HepG2 (cell line): ENCODE results near the gene SUN5. TPM values are rescaled to one million over a fixed set of nuclear protein-coding genes. Genes with fewer than 3 reads are reported as not detected.

Source experiments
- CREB3 ChIP-seq: sonication (generic); formaldehyde crosslinking; IDR thresholded peaks from 2 replicates; pipeline ENCODE4 v1.5.0; 2020; ENCODE audit warnings: missing genetic modification reagents
- CSRNP1 ChIP-seq: sonication (generic); formaldehyde crosslinking; IDR thresholded peaks from 2 replicates; pipeline ENCODE4 v1.8.1; 2023; ENCODE audit warnings: mild to moderate bottlenecking, missing genetic modification reagents
- HNF4G ChIP-seq, 2 experiments: sonication (generic) in 1 of 2; formaldehyde crosslinking in 1 of 2; IDR thresholded peaks; 2 replicates each; pipeline versions ENCODE4 v1.4.0 to v1.6.1; 2011 to 2020; ENCODE audit warnings: borderline replicate concordance in 2 of 2, low read depth in 2 of 2, mild to moderate bottlenecking in 2 of 2, low read length in 1 of 2, missing genetic modification reagents in 1 of 2, moderate library complexity in 1 of 2
- MEF2D ChIP-seq: sonication (generic); formaldehyde crosslinking; IDR thresholded peaks from 2 replicates; pipeline ENCODE4 v1.5.1; 2020; ENCODE audit warnings: mild to moderate bottlenecking, missing genetic modification reagents
- MYNN ChIP-seq: sonication (generic); formaldehyde crosslinking; IDR thresholded peaks from 2 replicates; pipeline ENCODE4 v1.4.0; 2020; ENCODE audit warnings: mild to moderate bottlenecking, low read depth, missing genetic modification reagents
- NR2F6 ChIP-seq, 2 experiments: IDR thresholded peaks; 2 replicates each; pipeline ENCODE4 v1.6.1; 2016; ENCODE audit warnings: antibody characterized with exemption in 1 of 2, mild to moderate bottlenecking in 1 of 2
- PAWR ChIP-seq: sonication (generic); formaldehyde crosslinking; IDR thresholded peaks from 2 replicates; pipeline ENCODE4 v1.4.0; 2020; ENCODE audit warnings: missing genetic modification reagents, mild to moderate bottlenecking, borderline replicate concordance
- PLRG1 ChIP-seq: fragments of 450-650 bp; conservative IDR thresholded peaks from 2 replicates; pipeline ENCODE4 v1.6.1; 2016
- REPIN1 ChIP-seq: sonication (generic); formaldehyde crosslinking; IDR thresholded peaks from 2 replicates; pipeline ENCODE4 v1.8.0; 2022; ENCODE audit warnings: missing genetic modification reagents, low read depth, mild to moderate bottlenecking, borderline replicate concordance
- SKIL ChIP-seq: sonication (generic); formaldehyde crosslinking; IDR thresholded peaks from 2 replicates; pipeline ENCODE4 v1.8.0; 2022; ENCODE audit warnings: missing genetic modification reagents, mild to moderate bottlenecking, moderate library complexity, borderline replicate concordance
- SMAD1 ChIP-seq: sonication (generic); formaldehyde crosslinking; IDR thresholded peaks from 2 replicates; pipeline ENCODE4 v1.4.0; 2020; ENCODE audit warnings: missing genetic modification reagents, low read depth, mild to moderate bottlenecking, borderline replicate concordance
- SP2 ChIP-seq: sonication (generic); formaldehyde crosslinking; IDR thresholded peaks from 2 replicates; pipeline ENCODE4 v1.5.1; 2020; ENCODE audit warnings: mild to moderate bottlenecking, missing genetic modification reagents
- SPEN ChIP-seq: sonication (generic); formaldehyde crosslinking; IDR thresholded peaks from 2 replicates; pipeline ENCODE4 v1.5.1; 2020; ENCODE audit warnings: low read depth, mild to moderate bottlenecking, missing genetic modification reagents
- TEAD3 ChIP-seq: optimal IDR thresholded peaks from 2 replicates; pipeline ENCODE3; 2016; ENCODE audit warnings: borderline replicate concordance
- THAP7 ChIP-seq: sonication (generic); formaldehyde crosslinking; IDR thresholded peaks from 2 replicates; pipeline ENCODE4 v1.8.1; 2023; ENCODE audit warnings: mild to moderate bottlenecking, missing genetic modification reagents
- THRA ChIP-seq: sonication (generic); formaldehyde crosslinking; IDR thresholded peaks from 2 replicates; pipeline ENCODE4 v1.4.0; 2020; ENCODE audit warnings: missing genetic modification reagents, borderline replicate concordance
- TP53 ChIP-seq: sonication (generic); formaldehyde crosslinking; conservative IDR thresholded peaks from 2 replicates; pipeline ENCODE4 v1.4.0; 2020; ENCODE audit warnings: missing genetic modification reagents
- ZBTB44 ChIP-seq: sonication (generic); formaldehyde crosslinking; IDR thresholded peaks from 2 replicates; pipeline ENCODE4 v1.4.0; 2020; ENCODE audit warnings: missing genetic modification reagents
- ZNF124 ChIP-seq: sonication (generic); formaldehyde crosslinking; IDR thresholded peaks from 2 replicates; pipeline ENCODE4 v1.4.0; 2020; ENCODE audit warnings: missing genetic modification reagents
- ZNF432 ChIP-seq: sonication (generic); formaldehyde crosslinking; IDR thresholded peaks from 2 replicates; pipeline ENCODE4 v1.5.0; 2020; ENCODE audit warnings: missing genetic modification reagents, mild to moderate bottlenecking, borderline replicate concordance
- ZNF564 ChIP-seq: sonication (generic); formaldehyde crosslinking; IDR thresholded peaks from 2 replicates; pipeline ENCODE4 v1.8.1; 2023; ENCODE audit warnings: mild to moderate bottlenecking, missing genetic modification reagents
- polyA plus RNA-seq, 8 experiments: library from polyadenylated mRNA; depleted of rRNA in 3 of 8; stranded (reverse) in 7 of 8; unstranded in 1 of 8; fragments of >200 nt; fragmentation: Illumina TruSeq in 4 of 8; extraction: Trizol in 4 of 8; gene quantifications; 2 replicates each; pipeline versions ENCODE4 v1.2.1 to v1.2.3, GENCODE V29; 2011 to 2016; ENCODE audit warnings: low read depth in 4 of 8, missing spikeins in 1 of 8, mixed read lengths in 1 of 8; ENCODE audit not compliant: insufficient read depth in 1 of 8
- total RNA-seq, 5 experiments: library from RNA; depleted of rRNA; stranded (reverse); fragments of >200 nt; fragmentation: Illumina TruSeq; extraction: Trizol; gene quantifications; 2 replicates each; pipeline ENCODE4 v1.2.3, GENCODE V29; 2016; ENCODE audit warnings: low read depth in 1 of 5

Gene SUN5
- total and polyA plus RNA-seq, 2 of the 13 experiments (the other 11 are each of a cell fraction or from before 2014, with no cell fraction given): not detected

- peak; percentile 10; the same call in 1 of the 2 replicates for TF ChIP-seq MEF2D (CRISPR knock-in tag)
- no peak for TF ChIP-seq CSRNP1 (CRISPR knock-in tag)
- TF ChIP-seq ZNF432 (CRISPR knock-in tag): no peak
- TF ChIP-seq ZBTB44 (CRISPR knock-in tag): no peak
- TF ChIP-seq HNF4G (IDR thresholded peaks at IDR 0.05; ENCODE audit: borderline replicate concordance, low read depth, low read length): no peak
- no peak for TF ChIP-seq HNF4G (CRISPR knock-in tag; IDR thresholded peaks at IDR 0.05; ENCODE audit: borderline replicate concordance, low read depth)
- TF ChIP-seq ZNF564 (CRISPR knock-in tag): no peak; the same call in 1 of the 2 replicates
- TF ChIP-seq THAP7 (CRISPR knock-in tag): no peak
- TF ChIP-seq PAWR (CRISPR knock-in tag): no peak
- no peak for TF ChIP-seq THRA (CRISPR knock-in tag)
- no peak for TF ChIP-seq SMAD1 (CRISPR knock-in tag)
- no peak for TF ChIP-seq SP2 (CRISPR knock-in tag)
- TF ChIP-seq MYNN (CRISPR knock-in tag): no peak
- TF ChIP-seq ZNF124: no peak
- TF ChIP-seq PLRG1: no peak
- TF ChIP-seq REPIN1 (CRISPR knock-in tag): no peak
- TF ChIP-seq SKIL (CRISPR knock-in tag): no peak
- no peak for TF ChIP-seq TEAD3 (CRISPR knock-in tag)
- TF ChIP-seq SPEN (CRISPR knock-in tag): no peak
- TF ChIP-seq TP53 (CRISPR knock-in tag): no peak
- no peak for TF ChIP-seq CREB3 (CRISPR knock-in tag)
- TF ChIP-seq NR2F6 (IDR thresholded peaks at IDR 0.05): no peak
- no peak for TF ChIP-seq NR2F6 (CRISPR knock-in tag; IDR thresholded peaks at IDR 0.05)
These were observed 21.2 kb upstream of the SUN5 start (continued) for GRCh38 chr20:33025318-33025876.
